HG03439 (cell line): ENCODE results near the gene EBF3.
"Not testable (repeated sequence)": the region's sequence is repeated elsewhere in the genome, so short reads cannot be mapped to it uniquely, and the experiment has no call there.

Source experiments
- ATAC-seq: cut with Tn5 transposase; IDR thresholded peaks from one replicate; pipeline ENCODE4 v1.9.1; 2021; ENCODE audit warnings: mild to moderate bottlenecking, moderate library complexity; ENCODE audit not compliant: unreplicated experiment

Gene EBF3

GRCh38 chr10:129932751-129933433 lies 31.2 kb downstream of the EBF3 start:
- ATAC-seq = no peak

GRCh38 chr10:129932182-129932581 lies 31.9 kb downstream of the EBF3 start:
- ATAC-seq = no peak

GRCh38 chr10:129929343-129930292 lies 34.5 kb downstream of the EBF3 start:
- no peak for ATAC-seq

GRCh38 chr10:129927351-129928120 lies 36.5 kb downstream of the EBF3 start:
- no peak for ATAC-seq

DNA sequence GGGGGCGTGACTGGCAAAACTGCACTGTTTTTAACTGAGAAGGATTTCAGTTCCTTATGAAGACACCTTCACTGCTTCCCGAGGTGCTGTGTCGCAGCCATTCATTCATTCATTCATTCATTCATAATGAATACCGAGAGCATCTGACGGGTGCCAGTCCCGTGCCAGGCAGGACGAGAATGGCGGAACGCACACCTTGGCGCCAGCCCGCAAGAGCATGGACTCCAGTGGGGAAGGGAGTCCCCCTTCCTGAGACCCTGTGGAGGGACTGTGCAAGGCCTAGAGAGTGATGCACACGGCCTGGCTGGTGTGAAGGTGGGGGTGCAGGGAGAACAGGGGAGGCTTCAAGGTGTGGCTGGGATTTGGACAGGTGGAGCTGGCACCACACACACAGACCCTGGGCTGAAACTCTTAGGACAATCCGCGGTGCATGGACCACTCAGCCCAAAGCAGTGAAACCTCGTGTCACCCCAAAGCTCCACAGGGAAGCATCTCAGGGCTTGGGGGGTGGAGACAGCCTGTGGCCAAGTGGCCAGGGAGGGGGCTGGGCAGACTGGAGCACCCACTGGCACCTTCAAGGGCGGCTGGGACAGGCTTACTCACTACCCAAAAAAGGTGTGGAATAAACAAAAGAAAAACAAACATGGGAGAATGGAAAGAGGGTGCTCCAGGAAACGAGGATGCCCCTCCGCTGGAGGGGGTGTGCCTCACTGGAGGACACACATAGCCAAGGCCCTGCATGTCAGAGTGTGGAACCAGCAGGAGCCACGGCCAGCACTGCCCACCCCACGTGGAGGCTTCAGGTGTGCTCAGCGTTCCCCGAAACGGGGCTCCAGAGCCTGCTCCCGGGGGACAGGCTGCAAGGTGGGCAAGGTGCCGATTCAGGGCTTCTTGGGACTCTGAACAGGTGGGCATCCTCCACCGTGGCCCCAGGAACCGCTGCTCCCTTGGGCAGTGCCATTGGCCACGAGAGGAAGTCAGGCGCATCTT lies 37.7 kb downstream of the EBF3 start:
- no peak for ATAC-seq

DNA sequence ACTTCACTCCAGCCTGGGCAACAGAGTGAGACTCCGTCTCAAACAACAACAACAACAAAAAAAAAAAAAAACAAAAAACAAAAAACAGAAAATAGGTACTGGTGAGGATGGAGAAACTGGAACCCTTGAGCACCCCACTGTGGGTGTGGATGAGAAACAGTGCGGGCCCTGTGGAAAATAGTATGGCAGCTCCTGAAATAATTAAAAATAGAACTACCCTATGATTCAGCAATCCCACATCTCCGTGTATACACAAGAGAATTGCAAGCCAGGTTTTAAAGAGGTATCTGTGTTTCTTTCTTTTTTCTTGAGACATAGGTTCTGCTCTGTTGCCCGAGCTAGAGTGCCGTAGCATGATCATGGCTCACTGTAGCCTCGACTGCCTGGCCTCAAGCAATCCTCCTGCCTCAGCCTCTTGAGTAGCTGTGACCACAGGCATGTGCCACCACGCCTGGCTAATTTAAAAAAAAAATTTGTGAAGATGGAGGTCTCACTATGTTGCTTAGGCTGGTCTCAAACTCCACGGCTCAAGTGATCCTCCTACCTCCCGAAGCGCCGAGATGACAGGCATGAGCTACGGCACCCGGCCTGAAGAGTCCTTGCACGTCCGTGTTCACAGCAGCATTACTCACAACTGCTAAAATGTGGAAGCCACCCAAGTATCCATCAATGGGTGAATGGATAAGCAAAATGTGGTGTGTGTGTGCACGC lies 39.5 kb downstream of the EBF3 start:
- ATAC-seq = no peak

DNA sequence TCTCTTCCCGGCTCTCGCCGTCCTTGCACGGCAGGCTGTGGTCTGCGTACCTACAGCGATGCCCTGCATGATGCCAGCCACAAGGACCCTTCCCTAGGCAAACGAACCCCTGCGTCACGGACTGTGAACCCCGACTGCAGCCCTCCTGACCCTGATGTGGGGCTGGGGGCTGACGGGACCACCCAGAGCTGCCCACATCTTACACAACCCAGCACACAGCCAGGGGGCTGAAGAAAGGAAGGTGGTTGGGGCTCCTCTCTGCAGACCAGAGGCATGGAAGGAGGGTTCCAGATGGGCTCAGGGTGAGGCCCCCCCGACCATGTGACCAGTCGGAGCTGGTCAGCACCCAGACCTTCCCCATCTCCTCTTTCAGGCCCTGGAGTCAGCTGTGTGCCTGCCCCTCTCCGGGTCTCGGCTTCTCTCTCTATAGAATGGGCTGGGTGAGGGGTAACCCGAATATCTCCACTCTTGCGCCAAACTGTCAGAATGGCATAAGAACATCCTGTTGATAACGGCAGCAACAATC lies 41.4 kb downstream of the EBF3 start:
- no peak for ATAC-seq

GRCh38 chr10:129921801-129922597 lies 42.1 kb downstream of the EBF3 start:
- no peak for ATAC-seq

DNA sequence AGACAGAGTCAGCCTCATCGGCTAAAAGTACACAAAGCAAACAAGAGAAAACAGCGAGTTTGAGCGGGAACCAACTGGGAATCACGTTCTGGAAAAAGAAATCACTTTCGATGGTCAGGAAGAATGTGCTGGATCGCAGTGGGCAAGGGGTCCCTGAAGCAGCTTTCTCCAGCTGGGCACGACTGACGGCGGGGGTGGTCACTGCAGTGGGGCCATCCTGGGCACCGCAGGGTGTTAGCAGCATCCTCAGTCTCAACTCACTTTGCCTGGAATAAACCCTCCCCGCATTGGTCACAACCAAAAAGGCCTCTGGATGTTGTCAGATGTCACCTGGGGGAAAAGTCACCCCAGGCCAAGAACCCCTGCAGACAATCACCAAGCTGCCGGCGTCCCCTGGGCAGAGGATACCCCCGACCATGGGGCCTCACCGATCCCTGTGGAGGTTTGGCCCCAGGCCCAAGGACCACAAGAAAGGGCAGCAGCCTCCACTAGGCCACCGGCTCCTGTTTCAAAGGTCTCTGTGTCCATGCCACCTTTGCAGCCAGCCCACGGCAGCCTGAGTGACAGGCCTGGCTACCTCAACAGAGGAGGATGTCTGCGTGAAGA lies 42.9 kb downstream of the EBF3 start:
- ATAC-seq = no peak

- not testable (repeated sequence) for ATAC-seq
These were observed 43.9 kb downstream of the EBF3 start for GRCh38 chr10:129920187-129920586.

GRCh38 chr10:129919358-129919757 lies 44.7 kb downstream of the EBF3 start:
- ATAC-seq = no peak

- no peak for ATAC-seq
These were observed 45.2 kb downstream of the EBF3 start for GRCh38 chr10:129918836-129919235.

DNA sequence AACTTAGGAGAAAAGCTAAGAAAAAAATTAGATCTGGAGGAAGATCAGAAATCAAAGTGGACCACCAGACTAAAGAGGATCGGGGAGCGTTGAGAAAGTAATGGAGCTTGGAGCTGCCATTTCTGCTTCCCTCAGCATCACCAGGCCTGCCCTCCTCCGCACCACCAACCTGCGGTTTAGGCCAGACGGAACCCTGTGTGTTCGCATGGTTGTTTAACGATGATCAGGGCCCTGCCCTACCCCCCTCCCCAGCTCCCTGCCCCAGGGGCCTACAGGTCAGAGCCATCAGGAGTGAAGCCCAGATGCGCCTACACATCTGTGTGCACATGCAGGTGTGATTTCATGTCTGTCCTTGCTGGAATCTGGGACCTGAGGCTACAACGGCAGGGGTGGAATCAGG lies 45.7 kb downstream of the EBF3 start:
- ATAC-seq = no peak

DNA sequence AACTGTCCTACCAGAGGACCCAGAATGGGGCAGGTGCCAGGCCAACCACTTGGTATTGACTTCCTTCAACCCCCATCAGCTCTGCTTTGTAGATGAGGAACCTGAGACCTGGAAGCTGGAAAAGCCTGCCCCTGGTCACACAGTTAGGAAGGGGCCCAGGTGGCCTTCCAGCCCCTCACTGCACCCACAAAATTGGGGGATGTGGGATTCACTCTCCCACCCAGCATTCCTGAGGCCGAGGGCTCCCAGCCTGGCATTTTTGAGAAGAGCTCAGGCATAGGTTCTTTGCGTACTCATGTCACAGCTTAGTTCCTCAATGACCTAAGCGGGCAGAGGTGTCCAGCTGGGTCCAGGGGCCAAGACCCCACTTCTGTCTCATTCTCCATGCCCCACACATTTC lies 46.1 kb downstream of the EBF3 start:
- ATAC-seq = no peak

- no peak for ATAC-seq
These were observed 47.5 kb downstream of the EBF3 start for GRCh38 chr10:129916506-129916995.

DNA sequence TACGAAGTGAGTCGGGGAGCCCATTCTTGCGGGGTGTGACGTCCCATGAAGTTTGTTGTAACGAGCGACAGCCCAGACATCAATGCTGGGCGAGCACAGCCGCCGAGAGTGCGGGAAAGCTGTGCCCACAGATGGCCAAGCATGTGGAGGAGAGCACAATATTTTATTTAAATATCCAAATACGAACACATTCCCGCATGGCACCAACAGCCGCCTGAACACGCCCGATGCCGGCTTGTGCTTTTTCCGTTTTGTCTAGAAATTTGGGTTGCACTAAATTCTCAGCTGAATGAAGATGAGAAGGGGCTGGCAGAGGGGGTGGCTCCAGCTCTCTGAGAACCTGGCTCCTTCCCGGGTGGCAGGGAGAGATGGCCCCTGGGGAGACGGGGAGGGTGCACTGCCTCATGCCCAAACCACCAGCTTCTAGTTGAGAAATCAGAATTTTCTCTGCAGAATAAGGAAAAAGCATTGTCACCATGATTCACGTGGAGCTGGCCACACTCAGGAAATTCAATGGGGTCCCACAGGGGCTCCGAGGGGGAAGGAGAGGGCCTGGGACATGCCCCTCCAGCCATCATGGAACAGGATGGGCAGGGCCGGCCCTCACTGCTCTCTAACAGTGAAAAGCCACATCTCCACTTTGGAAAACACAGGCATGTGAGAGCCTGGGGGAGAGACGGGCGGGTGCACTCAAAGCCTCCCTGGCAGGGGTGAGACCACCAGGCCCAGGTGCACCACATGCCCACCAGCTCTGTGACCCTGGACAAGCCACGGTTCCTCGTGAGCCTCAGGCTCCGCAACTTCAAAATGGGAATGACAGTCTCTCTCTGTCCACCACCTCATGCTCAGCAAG lies 48.3 kb downstream of the EBF3 start:
- no peak for ATAC-seq

- no peak for ATAC-seq
These were observed 49.1 kb downstream of the EBF3 start for GRCh38 chr10:129914960-129915359.
